Testis (tissue), 2 donors: ENCODE data around the gene KLHDC7B.

Experiments
- POLR2A ChIP-seq: fragments of 450-650 bp; IDR thresholded peaks from one replicate; pipeline ENCODE4 v1.6.1; 2017; ENCODE audit warnings: antibody characterized with exemption, mild to moderate bottlenecking, moderate library complexity
- TF ChIP-seq, protein P1 (sequence below), 3 experiments: fragments of 450-650 bp in 2 of 3; fragments of 200-600 bp in 1 of 3; sonication (generic) in 1 of 3; IDR thresholded peaks; one replicate each; pipeline ENCODE4 v1.5.1; 2016 to 2019; ENCODE audit warnings: antibody characterized with exemption in 3 of 3, mild to moderate bottlenecking in 2 of 3, moderate library complexity in 1 of 3

GRCh38 chr22:50572965-50573364, 27.3 kb downstream of the KLHDC7B start:
- TF ChIP-seq, protein P1, sequence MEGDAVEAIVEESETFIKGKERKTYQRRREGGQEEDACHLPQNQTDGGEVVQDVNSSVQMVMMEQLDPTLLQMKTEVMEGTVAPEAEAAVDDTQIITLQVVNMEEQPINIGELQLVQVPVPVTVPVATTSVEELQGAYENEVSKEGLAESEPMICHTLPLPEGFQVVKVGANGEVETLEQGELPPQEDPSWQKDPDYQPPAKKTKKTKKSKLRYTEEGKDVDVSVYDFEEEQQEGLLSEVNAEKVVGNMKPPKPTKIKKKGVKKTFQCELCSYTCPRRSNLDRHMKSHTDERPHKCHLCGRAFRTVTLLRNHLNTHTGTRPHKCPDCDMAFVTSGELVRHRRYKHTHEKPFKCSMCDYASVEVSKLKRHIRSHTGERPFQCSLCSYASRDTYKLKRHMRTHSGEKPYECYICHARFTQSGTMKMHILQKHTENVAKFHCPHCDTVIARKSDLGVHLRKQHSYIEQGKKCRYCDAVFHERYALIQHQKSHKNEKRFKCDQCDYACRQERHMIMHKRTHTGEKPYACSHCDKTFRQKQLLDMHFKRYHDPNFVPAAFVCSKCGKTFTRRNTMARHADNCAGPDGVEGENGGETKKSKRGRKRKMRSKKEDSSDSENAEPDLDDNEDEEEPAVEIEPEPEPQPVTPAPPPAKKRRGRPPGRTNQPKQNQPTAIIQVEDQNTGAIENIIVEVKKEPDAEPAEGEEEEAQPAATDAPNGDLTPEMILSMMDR (IDR thresholded peaks at IDR 0.05) = no peak
- TF ChIP-seq POLR2A = no peak
